Measurements from ENCODE around the gene MAPK11. TPM values are rescaled to one million over a fixed set of nuclear protein-coding genes. Genes with fewer than 3 reads are reported as not detected.

MAPK11 gene
- polyA plus RNA-seq, 4 donors = 6.8 to 9.4 (median 8.8) TPM

- DNase-seq (ENCODE audit: low read depth in 4 of 4, low spot score in 2 of 4) = no peak
Measured at GRCh38 chr22:50296658-50297490, 26.7 kb upstream of the MAPK11 start.

- no peak for DNase-seq (ENCODE audit: low read depth in 4 of 4, low spot score in 2 of 4)
Measured at GRCh38 chr22:50294319-50294656, 24.1 kb upstream of the MAPK11 start.

- peak in 1 of 4 donors; percentile 66 for DNase-seq (ENCODE audit: low read depth in 4 of 4, low spot score in 2 of 4)
Measured at GRCh38 chr22:50293441-50294318, 23.5 kb upstream of the MAPK11 start.

- no peak for DNase-seq (ENCODE audit: low read depth in 4 of 4, low spot score in 2 of 4)
Measured at GRCh38 chr22:50292643-50293440, 22.7 kb upstream of the MAPK11 start.

GRCh38 chr22:50289942-50290630 is 19.9 kb upstream of the MAPK11 start:
- DNase-seq (ENCODE audit: low read depth in 4 of 4, low spot score in 2 of 4) = no peak

GRCh38 chr22:50289151-50289941 is 19.2 kb upstream of the MAPK11 start:
- DNase-seq (ENCODE audit: low read depth in 4 of 4, low spot score in 2 of 4) = no peak

GRCh38 chr22:50287731-50288130 is 17.6 kb upstream of the MAPK11 start:
- DNase-seq (ENCODE audit: low read depth in 4 of 4, low spot score in 2 of 4) = no peak

- no peak for DNase-seq (ENCODE audit: low read depth in 4 of 4, low spot score in 2 of 4)
Measured at GRCh38 chr22:50286701-50287318, 16.6 kb upstream of the MAPK11 start.

GRCh38 chr22:50286275-50286674 is 16.1 kb upstream of the MAPK11 start:
- DNase-seq (ENCODE audit: low read depth in 4 of 4, low spot score in 2 of 4) = no peak

- DNase-seq (ENCODE audit: low read depth in 4 of 4, low spot score in 2 of 4) = no peak
Measured at GRCh38 chr22:50285568-50286229, 15.5 kb upstream of the MAPK11 start.

GRCh38 chr22:50284479-50284878 is 14.3 kb upstream of the MAPK11 start:
- DNase-seq (ENCODE audit: low read depth in 4 of 4, low spot score in 2 of 4) = no peak

- DNase-seq (ENCODE audit: low read depth in 4 of 4, low spot score in 2 of 4) = no peak
Measured at GRCh38 chr22:50283821-50284220, 13.6 kb upstream of the MAPK11 start.

GRCh38 chr22:50282361-50283155 is 12.4 kb upstream of the MAPK11 start:
- DNase-seq (ENCODE audit: low read depth in 4 of 4, low spot score in 2 of 4) = no peak

GRCh38 chr22:50281957-50282356 is 11.8 kb upstream of the MAPK11 start:
- DNase-seq (ENCODE audit: low read depth in 4 of 4, low spot score in 2 of 4) = no peak

GRCh38 chr22:50281384-50281760 is 11.2 kb upstream of the MAPK11 start:
- DNase-seq (ENCODE audit: low read depth in 4 of 4, low spot score in 2 of 4) = no peak

GRCh38 chr22:50280708-50281383 is 10.7 kb upstream of the MAPK11 start:
- no peak for DNase-seq (ENCODE audit: low read depth in 4 of 4, low spot score in 2 of 4)

- DNase-seq (ENCODE audit: low read depth in 4 of 4, low spot score in 2 of 4) = no peak
Measured at GRCh38 chr22:50280022-50280707, 10.0 kb upstream of the MAPK11 start.
